Body of pancreas (tissue), 4 donors: Measurements from ENCODE around the gene AUTS2.

ENCODE experiments used
- CTCF ChIP-seq, 7 experiments: fragments of 450-650 bp in 4 of 7; fragments of 200-600 bp in 3 of 7; sonication (generic) in 3 of 7; IDR thresholded peaks; one replicate each; pipeline ENCODE4 v1.5.1; 2016 to 2019; ENCODE audit warnings: antibody characterized with exemption in 7 of 7
- POLR2A ChIP-seq, 3 donors: fragments of 450-650 bp; IDR thresholded peaks; one replicate each; pipeline ENCODE4 v1.6.1; 2016; ENCODE audit warnings: antibody characterized with exemption in 3 of 3, mild to moderate bottlenecking in 2 of 3

- TF ChIP-seq CTCF (IDR thresholded peaks at IDR 0.05) (no peak), POLR2A (IDR thresholded peaks at IDR 0.05) (no peak)
These were observed 499.9 kb downstream of the AUTS2 start for GRCh38 chr7:70098133-70098561.
